Renal cortex interstitium (tissue), 11 donors: ENCODE results near the gene FASTKD3. TPM values are rescaled to one million over a fixed set of nuclear protein-coding genes. Genes with fewer than 3 reads are reported as not detected.

Experiments used
- DNase-seq, 11 donors: peaks; one replicate each; pipeline ENCODE4 v3.0.0-alpha.2; 2013; ENCODE audit warnings: low read depth in 9 of 11, low spot score in 4 of 11; ENCODE audit errors: extremely low read depth in 1 of 11
- polyA plus RNA-seq, 3 donors: library from polyadenylated mRNA; unstranded; fragments of 120-200 nt; gene quantifications; one replicate each; pipeline ENCODE4 v1.2.1, GENCODE V29; 2013; ENCODE audit not compliant: insufficient read length in 3 of 3

FASTKD3 gene
- polyA plus RNA-seq, 3 donors, result 19.7 to 31.6 (median 25.6) TPM

- no peak for DNase-seq
These were observed 46.4 kb downstream of the FASTKD3 start for GRCh38 chr5:7822449-7822848.

- DNase-seq, result no peak
These were observed 52.3 kb downstream of the FASTKD3 start for GRCh38 chr5:7816535-7816901.

GRCh38 chr5:7815892-7816534, 52.8 kb downstream of the FASTKD3 start:
- DNase-seq, result peak; percentile 17 to 70 (median 56)

- no peak for DNase-seq
These were observed 54.0 kb downstream of the FASTKD3 start for GRCh38 chr5:7814816-7815215.

GRCh38 chr5:7813576-7813975, 55.3 kb downstream of the FASTKD3 start:
- DNase-seq, result no peak

- DNase-seq, result no peak
These were observed 55.8 kb downstream of the FASTKD3 start for GRCh38 chr5:7813007-7813406.

GRCh38 chr5:7811715-7812114, 57.1 kb downstream of the FASTKD3 start:
- DNase-seq, result no peak

Other genes with a start within 250 kb of the FASTKD3 start
- gene CFAP90, start 17.9 kb downstream of the FASTKD3 start, polyA plus RNA-seq, result 1 to 10 TPM; 5.2 to 6.5 (median 5.2) TPM
- 10 to 100 TPM; 55.5 to 64.9 (median 58.5) TPM for gene MTRR, start 117 bp upstream of the FASTKD3 start, polyA plus RNA-seq